Lung microvascular endothelial cell (primary cell): ENCODE measurements around the gene HS6ST2. TPM values are rescaled to one million over a fixed set of nuclear protein-coding genes. Genes with fewer than 3 reads are reported as not detected.
"Not testable (repeated sequence)": the region's sequence is repeated elsewhere in the genome, so short reads cannot be mapped to it uniquely, and the experiment has no call there.

ENCODE experiments used
- DNase-seq, 2 donors: peaks; one replicate each; pipeline versions ENCODE4 v3.0.0 to v3.0.0-alpha.2; 2010; ENCODE audit warnings: low read depth in 2 of 2
- total RNA-seq: library from RNA; depleted of rRNA; stranded (reverse); fragments of >200 nt; gene quantifications from 2 replicates; pipeline ENCODE4 v1.2.1, GENCODE V29; 2014

The HS6ST2 gene
- under 0.01 TPM in 1 of 2 replicates, not detected in the other for total RNA-seq

DNA sequence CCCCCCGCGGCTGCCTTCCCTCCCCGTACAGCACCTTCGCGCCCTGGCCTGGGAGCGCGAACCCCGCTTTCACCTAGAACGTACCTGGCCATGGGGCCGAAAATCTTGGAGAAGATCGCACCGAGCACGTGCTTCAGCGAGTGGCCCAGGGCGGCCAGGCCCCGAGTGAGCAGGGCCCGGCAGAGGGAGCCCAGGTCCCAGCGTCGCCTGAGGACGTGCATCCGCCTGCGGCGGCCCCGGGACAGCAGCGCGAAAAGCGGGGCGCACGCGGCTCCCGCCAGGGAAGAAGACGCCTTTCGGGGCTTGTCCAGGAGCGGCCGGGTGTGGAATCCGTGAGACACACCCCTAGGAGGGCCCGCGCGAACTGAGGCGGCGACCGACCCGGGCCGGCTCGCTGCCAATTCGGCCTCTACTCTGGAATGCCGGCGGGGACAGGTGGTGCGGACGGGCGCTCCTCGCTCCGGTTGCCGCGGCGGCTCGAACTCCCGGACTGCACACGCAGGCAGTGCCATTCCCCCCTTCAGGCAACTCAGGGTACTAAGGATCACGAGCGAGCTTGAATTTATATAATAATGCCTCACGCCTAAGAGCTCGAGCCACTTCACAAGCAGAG is at the start of gene HS6ST2:
Gene HS6ST2 (minus strand): TSS at position 539 of the 613 bp plus-strand sequence.
- DNase-seq = no peak

DNA sequence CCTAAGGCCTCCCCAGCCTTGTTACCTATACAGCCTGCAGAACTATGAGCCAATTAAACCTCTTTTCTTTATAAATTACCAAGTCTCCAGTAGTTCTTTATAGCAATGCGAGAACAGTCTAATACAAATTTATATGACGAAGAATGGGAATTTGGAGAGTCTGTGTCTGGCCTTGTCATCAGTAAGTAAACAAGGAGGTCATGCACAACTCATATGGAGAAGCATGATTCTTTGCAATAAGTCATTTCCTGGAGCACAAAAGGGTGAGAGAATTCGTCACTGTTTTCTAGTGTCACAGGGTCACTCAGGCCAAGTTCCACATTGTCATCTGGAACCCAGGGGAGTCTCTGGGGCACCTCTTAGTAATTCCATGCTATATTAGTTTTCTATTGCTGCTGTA is 49.0 kb upstream of the HS6ST2 start:
- DNase-seq = no peak

DNA sequence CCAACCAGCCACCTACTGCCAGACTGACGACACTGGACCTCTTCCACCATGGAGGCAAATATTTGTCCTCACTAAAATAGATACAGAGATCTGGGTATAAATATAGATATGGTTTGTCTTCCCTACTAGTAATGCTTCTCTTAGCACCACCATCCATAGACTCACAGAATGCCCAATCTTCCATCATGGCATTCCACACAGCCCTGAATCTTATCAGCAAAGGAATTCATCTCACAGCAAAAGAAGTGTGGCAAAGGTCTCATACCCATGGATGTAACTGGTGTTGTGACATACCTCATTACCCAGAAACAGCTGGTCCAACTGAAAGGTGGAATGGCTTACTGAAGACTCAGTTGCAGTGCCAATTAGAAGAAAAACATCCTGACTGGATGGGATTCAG is 47.2 kb upstream of the HS6ST2 start:
- DNase-seq = no peak

DNA sequence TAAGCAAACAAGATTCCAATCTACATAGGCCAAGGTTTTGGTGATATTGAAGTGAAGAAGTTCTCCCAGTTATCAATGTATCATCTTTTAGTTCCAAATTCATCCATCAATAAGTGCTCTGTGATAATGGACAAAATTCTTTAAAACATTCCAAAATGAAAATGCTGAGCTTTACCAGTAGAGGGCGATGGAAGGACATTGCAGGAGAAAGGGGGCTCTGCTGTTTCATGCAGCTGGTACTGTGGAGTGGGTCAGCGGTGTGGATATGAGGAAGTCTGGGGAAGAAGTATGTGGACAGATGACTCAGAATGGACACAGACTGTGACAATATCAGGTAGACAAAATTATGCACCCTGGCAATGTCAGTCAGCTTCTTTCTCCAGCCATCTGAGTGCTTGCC is 46.6 kb upstream of the HS6ST2 start:
- DNase-seq = peak; percentile 1 to 7

DNA sequence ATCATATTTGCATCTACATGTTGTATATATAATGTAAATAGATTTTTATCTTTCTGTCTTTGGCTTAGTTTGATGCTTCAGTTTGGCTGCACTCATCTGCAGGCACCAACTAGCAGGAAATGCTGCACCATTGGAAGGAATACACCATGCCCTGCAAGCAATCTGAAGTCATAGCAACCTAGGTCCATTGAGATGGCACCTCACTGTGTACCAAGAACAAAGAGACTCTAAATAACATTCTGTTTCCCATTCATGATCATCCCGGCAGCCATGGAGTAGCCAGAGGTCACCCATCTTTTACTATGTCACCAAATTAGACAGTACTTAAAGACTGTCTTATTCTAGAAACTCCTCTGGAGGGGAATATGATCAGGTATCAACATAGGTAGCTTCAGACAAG is 40.8 kb upstream of the HS6ST2 start:
- no peak for DNase-seq

DNA sequence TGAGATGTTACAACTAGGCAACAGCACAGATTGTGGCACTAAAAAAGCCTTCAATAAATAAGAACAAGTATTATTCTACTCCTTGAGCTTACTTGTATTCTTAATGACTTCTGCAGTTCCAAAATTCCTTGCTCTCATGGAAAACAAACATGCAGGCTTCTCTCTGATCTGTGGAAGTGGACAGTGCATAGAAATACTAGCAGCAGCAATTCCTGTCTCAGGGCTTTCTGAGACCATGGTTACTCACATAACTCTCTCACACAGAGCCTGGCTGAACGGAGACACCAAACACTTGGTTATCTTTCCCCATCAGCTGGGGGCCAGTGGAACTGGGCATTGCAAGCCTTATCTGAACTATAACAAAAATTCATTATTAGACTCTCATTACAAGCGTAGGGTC is 32.4 kb upstream of the HS6ST2 start:
- DNase-seq = no peak

DNA sequence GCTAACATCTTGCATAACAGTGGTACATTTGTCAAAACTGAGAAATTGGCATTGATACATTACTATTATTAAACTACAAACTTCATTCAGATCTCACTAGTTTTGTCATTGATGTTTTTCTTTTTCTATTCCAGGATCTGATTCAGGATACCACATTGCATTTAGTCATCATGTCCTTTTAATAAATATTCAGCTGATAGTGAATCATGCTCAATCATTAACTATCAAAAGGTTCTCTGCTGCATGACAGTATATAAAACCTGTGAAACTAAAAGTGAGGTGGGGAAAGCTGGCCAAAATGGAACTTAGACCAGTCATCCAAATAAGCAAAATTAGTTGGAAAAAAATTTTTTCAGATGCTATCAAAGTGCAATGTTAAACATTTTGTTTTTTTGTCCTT is 28.1 kb upstream of the HS6ST2 start:
- DNase-seq = no peak

DNA sequence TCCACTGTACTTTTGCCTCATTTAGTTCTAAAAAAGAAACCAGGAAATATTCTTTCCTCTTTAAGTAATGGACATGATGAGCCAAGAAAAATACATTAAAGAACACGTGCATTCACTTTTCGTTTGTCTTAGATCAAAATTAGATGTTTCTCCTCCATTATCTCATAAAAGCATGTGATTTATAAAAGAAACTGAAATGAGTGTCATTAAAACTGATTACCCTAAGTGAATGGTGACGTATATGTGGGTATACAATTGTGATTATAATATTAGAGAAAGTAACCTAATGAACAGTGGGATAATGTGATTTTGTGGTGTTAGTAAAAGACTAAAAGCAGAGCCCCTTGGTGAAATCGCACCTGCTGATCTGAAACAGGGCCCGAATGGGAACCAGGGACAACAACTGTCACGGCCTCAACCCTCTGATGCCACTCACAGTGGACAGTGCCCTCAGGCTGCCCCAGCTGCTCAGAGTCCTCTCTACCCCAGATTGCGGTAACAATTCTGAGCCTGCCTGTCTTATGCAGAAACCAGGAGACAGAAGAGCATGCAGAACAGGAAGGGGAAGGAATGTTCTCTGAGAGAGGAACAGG is 25.7 kb upstream of the HS6ST2 start:
- no peak for DNase-seq

DNA sequence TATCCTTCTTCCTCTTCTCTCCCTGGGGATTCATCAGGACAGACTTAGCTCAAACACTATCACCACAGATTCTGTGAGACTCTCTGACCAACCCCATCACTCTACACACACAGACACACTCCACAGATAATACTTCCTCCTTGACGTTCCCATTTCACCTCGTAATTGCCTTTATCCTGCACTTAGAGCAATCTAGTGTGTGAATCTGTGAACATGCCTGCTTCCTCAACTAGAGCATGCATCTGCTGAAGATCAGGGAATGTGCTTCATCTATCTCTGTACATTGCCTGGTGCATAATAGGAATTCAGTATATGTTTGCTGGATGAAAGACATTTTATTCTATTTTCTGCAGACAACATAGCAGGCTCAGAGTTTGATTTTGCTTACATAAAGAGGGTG is 25.1 kb upstream of the HS6ST2 start:
- DNase-seq = no peak

DNA sequence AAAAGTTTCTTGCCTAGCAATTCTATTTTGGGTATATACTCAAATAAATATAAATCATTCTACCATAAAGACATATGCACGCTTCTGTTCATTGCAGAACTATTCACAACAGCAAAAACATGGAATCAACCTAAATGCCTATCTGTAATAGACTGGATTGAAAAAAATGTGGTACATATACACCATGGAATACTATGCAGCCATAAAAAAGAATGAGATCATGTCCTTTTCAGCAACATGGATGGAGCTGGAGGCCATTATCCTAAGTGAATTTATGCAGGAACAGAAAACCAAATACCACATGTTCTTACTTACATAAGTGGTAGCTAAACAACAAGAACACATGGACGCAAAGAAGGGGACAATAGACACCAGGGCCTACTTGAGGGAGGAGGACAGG is 21.6 kb upstream of the HS6ST2 start:
- DNase-seq = not testable (repeated sequence)

DNA sequence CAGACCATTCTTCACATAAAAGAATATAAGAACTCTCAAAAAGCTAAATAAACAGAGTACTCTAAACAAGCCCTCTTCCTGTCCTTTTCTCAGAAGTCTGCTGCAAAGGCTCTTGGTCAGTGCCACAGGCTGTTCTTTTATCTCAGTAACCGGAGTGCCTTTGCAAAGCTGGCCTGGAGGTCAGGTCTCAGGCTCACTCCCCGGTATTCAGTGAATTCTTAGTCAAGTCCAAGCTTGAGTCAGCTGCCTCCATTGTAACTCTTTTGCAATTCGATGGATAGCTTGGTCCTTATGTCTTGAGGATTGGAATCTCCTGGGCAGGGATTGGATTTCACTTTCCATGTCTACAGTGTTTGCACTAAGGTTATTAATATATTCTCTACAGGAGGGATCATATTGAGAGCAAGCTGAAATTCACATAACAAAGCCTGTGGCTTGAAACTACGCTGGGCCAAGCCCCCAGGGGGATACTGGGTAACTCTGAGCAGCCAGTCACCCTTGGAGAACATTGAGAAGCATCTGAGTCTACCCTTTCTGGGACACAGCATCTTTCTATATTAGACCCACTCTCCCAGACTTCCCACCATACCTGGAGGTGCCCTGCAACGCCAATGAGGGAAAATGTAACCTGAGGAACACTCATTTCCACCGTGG is 10.0 kb upstream of the HS6ST2 start:
- no peak for DNase-seq

DNA sequence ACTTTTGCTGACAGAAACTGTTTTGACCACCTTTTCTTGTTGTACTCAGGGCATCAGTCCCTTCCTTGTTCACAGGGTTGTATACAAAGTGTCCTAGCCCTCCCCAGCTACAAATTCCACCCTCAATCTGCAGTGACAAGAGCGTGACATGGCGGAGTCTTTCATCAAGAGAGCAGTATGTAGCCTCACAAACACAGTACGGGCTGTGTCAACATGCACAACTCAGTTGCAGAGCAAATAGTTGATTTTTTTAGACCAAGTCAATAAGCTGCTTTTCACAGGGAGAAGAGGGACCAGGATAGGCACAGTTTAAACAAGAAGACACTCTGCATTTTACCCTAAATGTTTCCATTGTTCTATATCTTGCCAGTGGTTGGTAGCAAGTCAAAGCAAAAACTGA is 8.6 kb upstream of the HS6ST2 start:
- no peak for DNase-seq

DNA sequence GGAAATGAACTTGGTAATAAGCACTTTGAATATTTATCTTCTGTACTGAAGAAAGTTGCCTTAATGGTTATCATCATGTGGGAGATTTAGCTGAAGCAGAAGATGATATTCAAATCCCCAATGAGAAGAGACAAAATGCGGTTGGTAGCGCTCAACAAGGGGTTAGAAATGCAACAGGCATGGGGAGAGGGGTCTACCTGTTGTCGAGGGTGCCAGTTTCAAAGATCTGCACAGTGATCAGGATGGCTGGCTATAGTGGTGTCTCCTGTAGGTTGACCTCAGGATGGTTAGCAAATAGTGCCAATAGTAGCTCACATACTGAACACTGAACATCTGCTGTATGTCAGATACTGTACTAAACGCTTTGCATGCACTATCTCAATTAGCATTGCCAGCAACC is 7.0 kb upstream of the HS6ST2 start:
- DNase-seq = no peak

DNA sequence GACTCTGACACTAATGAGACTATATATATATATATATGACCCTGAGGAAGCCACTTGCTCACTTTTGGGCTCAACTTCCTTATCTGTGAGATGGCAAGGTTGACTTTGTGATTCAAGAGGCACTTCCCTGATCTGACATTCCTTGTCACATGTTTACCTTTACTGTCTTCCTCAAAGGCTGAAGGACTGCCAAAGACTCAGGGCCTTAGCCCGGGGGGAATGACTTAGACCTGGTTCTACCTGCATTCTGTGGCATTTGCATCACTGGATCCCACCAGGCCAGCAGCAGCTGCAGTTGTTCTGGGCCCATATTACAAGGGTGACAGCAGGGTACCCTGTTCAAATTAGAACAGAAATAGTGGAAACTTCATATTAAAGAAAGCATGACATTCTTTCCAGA is 3.1 kb upstream of the HS6ST2 start:
- DNase-seq = no peak

DNA sequence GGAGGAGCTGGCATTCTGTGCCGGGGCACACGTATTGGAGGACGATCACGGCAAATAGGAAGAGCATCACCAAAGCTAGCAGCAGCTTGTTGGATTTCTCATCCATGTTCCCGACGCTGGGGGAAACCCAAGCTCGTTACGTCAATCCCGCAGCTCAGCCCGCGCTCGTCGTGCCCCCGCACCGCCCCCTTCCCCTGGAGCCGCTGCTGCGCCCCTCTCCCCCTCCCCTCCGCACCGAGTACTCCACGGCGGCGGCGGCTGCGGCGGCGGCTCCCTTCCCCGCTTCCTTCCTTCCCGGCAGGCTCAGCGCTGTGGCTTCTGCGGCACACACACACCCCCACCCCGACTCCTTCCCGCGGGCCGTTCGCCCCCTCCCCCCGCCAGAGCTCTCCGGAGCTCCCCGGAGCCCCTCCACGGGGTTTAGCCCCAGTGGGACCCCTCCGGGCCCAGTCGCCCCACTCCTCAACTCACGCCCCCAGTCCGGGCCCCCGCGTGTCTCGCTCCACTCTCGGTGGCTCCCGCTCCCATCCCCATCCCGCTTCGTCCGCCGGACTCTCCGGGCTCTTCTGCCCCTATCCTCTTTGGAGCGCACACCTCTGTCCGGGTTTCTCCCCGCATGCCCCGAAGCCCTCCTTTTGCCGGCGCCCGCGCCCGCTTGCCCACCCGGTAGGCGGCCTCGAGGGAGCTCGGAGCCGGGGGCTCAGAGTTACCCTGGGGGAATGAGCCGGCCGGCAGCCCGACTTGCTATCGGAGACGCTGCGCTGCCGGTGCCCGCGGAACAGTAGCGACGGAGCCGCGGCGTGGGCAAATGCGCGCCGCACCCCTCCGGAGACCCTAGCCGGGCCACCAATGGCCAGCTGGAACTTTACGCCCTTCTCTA is 978 bp downstream of the HS6ST2 start:
- DNase-seq = no peak

DNA sequence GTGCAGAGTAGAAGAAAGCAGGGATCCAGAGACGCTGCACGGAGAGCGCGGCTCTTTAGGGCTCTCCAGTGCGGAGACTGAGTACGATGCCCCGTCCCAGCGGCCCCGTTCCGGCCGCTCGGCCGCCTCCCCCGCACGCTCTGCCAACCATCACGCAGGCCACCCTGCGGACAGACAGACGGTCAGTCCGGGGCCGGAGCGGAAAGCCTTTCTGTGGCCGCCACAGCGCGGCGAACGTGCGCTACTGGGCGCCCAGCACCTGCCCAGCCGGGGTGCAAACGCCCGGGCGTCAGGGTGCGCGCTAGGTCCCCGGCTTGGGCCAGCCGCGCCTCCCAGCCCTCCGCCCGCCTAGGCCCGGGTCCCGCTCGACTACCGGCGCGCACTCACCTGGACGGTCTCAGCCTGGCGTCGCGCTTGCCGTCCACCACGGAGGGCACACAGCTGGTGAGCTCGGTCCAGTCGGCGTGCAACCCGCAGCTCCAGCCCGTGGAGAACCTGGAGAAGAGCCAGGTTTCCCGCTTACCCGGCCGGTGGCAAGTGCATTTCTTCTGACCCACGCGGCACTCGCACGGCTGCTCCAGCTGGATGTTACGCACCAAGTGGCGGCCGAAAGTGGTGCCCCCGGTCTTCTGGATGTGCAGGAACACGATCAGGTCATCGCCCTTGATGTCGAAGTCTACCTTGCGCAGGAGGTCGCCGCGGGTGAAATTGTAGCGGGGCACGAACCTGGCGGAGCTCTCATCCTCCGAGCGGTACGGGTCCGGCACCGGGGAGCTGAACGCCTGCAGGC is 1.8 kb downstream of the HS6ST2 start:
- DNase-seq = no peak

DNA sequence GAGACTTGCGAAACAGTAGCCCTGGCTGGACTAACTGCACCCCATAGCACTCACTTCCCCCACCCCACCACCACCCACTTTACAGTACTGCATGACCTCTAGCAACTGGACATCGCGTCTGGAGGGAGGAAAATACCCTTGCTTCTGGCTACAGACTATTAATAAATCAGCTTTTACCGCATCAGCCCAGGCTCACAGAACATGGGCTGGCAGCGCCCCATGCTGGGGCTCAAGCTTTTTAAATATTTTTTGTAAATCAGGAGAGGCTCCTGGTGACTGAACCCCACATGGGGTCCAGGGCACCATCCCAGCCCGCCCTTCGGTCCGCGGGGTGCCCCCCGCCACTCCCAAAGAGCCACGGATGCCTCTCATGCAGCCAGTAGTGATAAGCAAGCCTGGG is 2.7 kb downstream of the HS6ST2 start:
- no peak for DNase-seq

DNA sequence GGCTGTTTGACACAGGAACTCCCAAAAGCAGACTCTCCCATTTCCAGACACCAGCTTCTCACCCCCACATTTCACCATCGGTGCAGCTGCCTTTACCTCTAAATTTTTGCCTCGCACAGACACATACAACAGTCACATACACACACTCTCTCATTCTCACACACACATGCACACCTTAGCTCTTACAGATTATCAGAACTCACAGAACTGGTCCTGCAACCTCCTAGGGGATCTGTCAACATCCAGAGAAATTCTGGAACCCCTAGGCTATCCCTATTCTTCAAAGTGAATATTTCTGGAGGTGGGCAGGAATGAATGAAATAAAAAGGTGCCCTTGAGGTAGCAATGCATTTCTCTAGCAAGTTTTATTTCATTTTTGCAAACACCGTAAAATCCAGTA is 4.1 kb downstream of the HS6ST2 start:
- DNase-seq = no peak

DNA sequence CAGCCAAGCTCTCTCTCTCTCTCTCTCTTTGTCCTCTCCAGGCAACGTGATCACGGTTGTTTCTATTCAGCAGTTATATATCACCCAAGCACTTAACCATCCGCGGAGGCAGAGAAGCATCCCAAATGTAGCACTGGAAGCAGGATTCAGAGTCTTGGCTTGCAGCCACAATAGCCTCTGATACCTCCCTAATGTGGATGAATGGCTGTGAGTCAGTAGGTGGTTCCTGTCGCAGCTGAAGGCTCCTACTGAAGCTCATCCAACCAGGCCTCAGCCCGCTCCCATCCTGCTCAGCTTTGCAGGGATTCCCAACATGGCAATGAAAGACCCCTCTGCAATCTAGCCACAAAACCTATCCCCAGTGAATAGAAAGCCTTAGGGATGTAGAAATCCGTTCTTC is 5.1 kb downstream of the HS6ST2 start:
- DNase-seq = no peak

DNA sequence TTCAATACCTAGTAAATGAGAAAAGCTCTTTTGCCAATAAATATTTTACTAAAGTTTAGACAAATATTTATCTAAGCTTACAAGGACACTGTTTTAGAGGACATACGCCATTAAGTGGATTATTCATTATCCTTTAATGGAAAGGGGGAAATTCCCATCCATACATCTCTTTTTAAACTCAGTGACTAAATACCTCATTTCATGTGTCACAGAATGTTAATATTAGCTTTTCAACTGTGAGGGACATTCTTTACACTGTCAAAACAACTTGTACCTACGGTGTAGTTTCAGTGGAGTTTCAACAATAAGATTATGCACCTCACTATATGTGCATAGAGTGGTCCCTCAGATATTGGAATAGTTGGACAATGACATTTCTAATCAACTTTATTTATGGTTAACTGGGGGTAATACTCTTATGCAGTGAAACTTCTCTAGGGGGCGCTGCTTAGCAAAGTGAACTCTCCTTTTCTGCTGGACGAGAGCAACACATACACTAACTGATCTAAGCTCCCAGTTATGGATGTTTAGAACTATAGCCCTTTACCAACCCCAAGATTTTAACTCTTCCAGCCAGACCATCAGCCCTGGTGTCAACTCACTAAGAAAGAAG is 9.7 kb downstream of the HS6ST2 start:
- DNase-seq = no peak

DNA sequence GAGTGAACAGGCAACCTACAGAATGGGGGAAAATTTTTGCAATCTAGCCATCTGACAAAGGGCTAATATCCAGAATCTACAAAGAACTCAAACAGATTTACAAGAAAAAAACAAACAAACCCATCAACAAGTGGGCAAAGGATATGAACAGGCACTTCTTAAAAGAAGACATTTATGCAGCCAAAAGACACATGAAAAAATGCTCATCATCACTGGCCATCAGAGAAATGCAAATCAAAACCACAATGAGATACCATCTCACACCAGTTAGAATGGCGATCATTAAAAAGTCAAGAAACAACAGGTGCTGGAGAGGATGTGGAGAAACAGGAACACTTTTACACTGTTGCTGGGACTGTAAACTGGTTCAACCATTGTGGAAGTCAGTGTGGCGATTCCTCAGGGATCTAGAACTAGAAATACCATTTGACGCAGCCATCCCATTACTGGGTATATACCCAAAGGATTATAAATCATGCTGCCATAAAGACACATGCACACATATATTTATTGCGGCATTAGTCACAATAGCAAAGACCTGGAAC is 13.3 kb downstream of the HS6ST2 start:
- DNase-seq = not testable (repeated sequence)
